Gastroesophageal sphincter (tissue), 4 donors: ENCODE data around the gene OR51S1. TPM values are rescaled to one million over a fixed set of nuclear protein-coding genes. Genes with fewer than 3 reads are reported as not detected.

Experiments
- ATAC-seq: fragments of 150-250 bp; one replicate; pipeline ENCODE4 v1.9.1; 2016; ENCODE audit warnings: mild to moderate bottlenecking, moderate library complexity
- H3K27ac ChIP-seq, 4 donors: fragments of 200-600 bp; sonication (generic) in 3 of 4; 1 replicate in 3 of 4; 2 replicates in 1 of 4; pipeline ENCODE4 v1.5.1; 2016 to 2019
- H3K27me3 ChIP-seq: fragments of 200-600 bp; sonication (generic); one replicate; pipeline ENCODE4 v1.5.1; 2019
- H3K36me3 ChIP-seq, 2 donors: fragments of 200-600 bp; sonication (generic); one replicate each; pipeline ENCODE4 v1.5.1; 2019; ENCODE audit warnings: control low read depth in 1 of 2
- H3K4me1 ChIP-seq, 3 donors: fragments of 200-600 bp; sonication (generic); 1 replicate in 2 of 3; 2 replicates in 1 of 3; pipeline ENCODE4 v1.5.1; 2016 to 2019; ENCODE audit warnings: control low read depth in 2 of 3
- H3K4me3 ChIP-seq, 2 donors: fragments of 200-600 bp; sonication (generic); one replicate each; pipeline ENCODE4 v1.5.1; 2019; ENCODE audit warnings: mild to moderate bottlenecking in 1 of 2, moderate library complexity in 1 of 2
- H3K9me3 ChIP-seq, 3 donors: fragments of 200-600 bp; sonication (generic); one replicate each; pipeline ENCODE4 v1.5.1; 2017 to 2019; ENCODE audit warnings: control low read depth in 2 of 3
- CTCF ChIP-seq, 4 experiments: fragments of 200-600 bp in 2 of 4; fragments of 450-650 bp in 2 of 4; sonication (generic) in 1 of 4; IDR thresholded peaks; one replicate each; pipeline ENCODE4 v1.5.1; 2017 to 2019; ENCODE audit warnings: antibody characterized with exemption in 4 of 4, mild to moderate bottlenecking in 2 of 4, moderate library complexity in 2 of 4
- EP300 ChIP-seq: sonication (generic); formaldehyde crosslinking; IDR thresholded peaks from one replicate; pipeline ENCODE4 v1.6.1; 2017; ENCODE audit warnings: antibody characterized with exemption, mild to moderate bottlenecking
- POLR2A ChIP-seq, 2 donors: fragments of 450-650 bp; IDR thresholded peaks; one replicate each; pipeline ENCODE4 v1.6.1; 2017; ENCODE audit warnings: antibody characterized with exemption in 2 of 2, mild to moderate bottlenecking in 2 of 2, moderate library complexity in 1 of 2
- POLR2AphosphoS5 ChIP-seq: sonication (generic); formaldehyde crosslinking; IDR thresholded peaks from one replicate; pipeline ENCODE4 v1.6.1; 2017; ENCODE audit warnings: antibody characterized with exemption
- WGBS, 2 donors: methylation state at CpG; one replicate each; pipeline ENCODE4 v1.1.5; 2018; ENCODE audit warnings: low coverage in 1 of 2; 5-methylcytosine and 5-hydroxymethylcytosine counted together
- total RNA-seq, 4 donors: library from RNA; depleted of rRNA; stranded (reverse); fragments of >200 nt; gene quantifications; one replicate each; pipeline ENCODE4 v1.1.0, GENCODE V29; 2016

Gene OR51S1
- total RNA-seq, 4 donors from 2014 or later, result not detected

- 50 to 63% methylated on average over 2 to 3 of the region's 3 CpGs for whole genome bisulfite sequencing, 2 donors
- no peak for ATAC-seq
- Histone ChIP-seq H3K4me1 (no peaks in the 10 kb centered on the region), H3K27ac (no peak overlapping the region), H3K4me3 (no peak overlapping the region), H3K9me3 (no peaks in the 10 kb centered on the region), H3K27me3 (no peaks in the 10 kb centered on the region), H3K36me3 (no peaks in the 10 kb centered on the region)
- no peak for TF ChIP-seq POLR2AphosphoS5
- no peak for TF ChIP-seq CTCF (IDR thresholded peaks at IDR 0.05)
- TF ChIP-seq EP300, result no peak
- TF ChIP-seq POLR2A (IDR thresholded peaks at IDR 0.05), result no peak
These were observed 35.4 kb upstream of the OR51S1 start for GRCh38 chr11:4884361-4884760.

GRCh38 chr11:4882543-4882942 lies 33.5 kb upstream of the OR51S1 start:
- TF ChIP-seq CTCF (IDR thresholded peaks at IDR 0.05), result no peak
- TF ChIP-seq POLR2AphosphoS5, result no peak
- no peak for TF ChIP-seq POLR2A (IDR thresholded peaks at IDR 0.05)
- TF ChIP-seq EP300, result no peak
- Histone ChIP-seq H3K4me1 (no peaks in the 10 kb centered on the region), H3K27ac (no peak overlapping the region), H3K9me3 (no peaks in the 10 kb centered on the region), H3K27me3 (no peaks in the 10 kb centered on the region), H3K36me3 (no peaks in the 10 kb centered on the region), H3K4me3 (no peak overlapping the region)
- WGBS, 2 donors, result 75 to 79% methylated on average over 4 of the region's 5 CpGs
- no peak for ATAC-seq

GRCh38 chr11:4881860-4882500 lies 33.0 kb upstream of the OR51S1 start, which contains the start of gene OR51T1:
OR51T1 (plus strand) TSS chr11:4881900; CDS start chr11:4881900, 0 bp downstream.
- H3K36me3 ChIP-seq, result no peaks in the 10 kb centered on the region
- 57 to 66% methylated on average over 8 of the region's 8 CpGs for WGBS, 2 donors
- TF ChIP-seq CTCF (IDR thresholded peaks at IDR 0.05) (no peak), POLR2A (IDR thresholded peaks at IDR 0.05) (no peak), POLR2AphosphoS5 (no peak), EP300 (no peak)
- no peaks in the 10 kb centered on the region for H3K4me1 ChIP-seq
- H3K27me3 ChIP-seq, result no peaks in the 10 kb centered on the region
- H3K9me3 ChIP-seq, result no peaks in the 10 kb centered on the region
- H3K27ac ChIP-seq, result no peak within 1 kb of the TSS
- ATAC-seq, result no peak
- no peak within 1 kb of the TSS for H3K4me3 ChIP-seq

- H3K9me3 ChIP-seq, result no peaks in the 10 kb centered on the region
- no peaks in the 10 kb centered on the region for H3K27me3 ChIP-seq
- no peaks in the 10 kb centered on the region for H3K36me3 ChIP-seq
- H3K4me3 ChIP-seq, result no peak overlapping the region
- no peak for ATAC-seq
- TF ChIP-seq POLR2AphosphoS5, result no peak
- TF ChIP-seq EP300, result no peak
- TF ChIP-seq CTCF (IDR thresholded peaks at IDR 0.05), result no peak
- no peak overlapping the region for H3K27ac ChIP-seq
- WGBS, 2 donors, result 71 to 79% methylated on average over 4 of the region's 4 CpGs
- H3K4me1 ChIP-seq, result no peaks in the 10 kb centered on the region
These were observed 32.2 kb upstream of the OR51S1 start for GRCh38 chr11:4881188-4881587.

GRCh38 chr11:4865855-4866254 lies 16.8 kb upstream of the OR51S1 start:
- no peak overlapping the region for H3K27ac ChIP-seq

More at GRCh38 chr11:4865855-4866254, 16.8 kb upstream of the OR51S1 start:
- no peaks in the 10 kb centered on the region for H3K27me3 ChIP-seq
- H3K36me3 ChIP-seq, result no peaks in the 10 kb centered on the region
- no peaks in the 10 kb centered on the region for H3K4me1 ChIP-seq
- peaks cover 0 to 13% (median 1%) of the 10 kb centered on the region in 3 donors for H3K9me3 ChIP-seq
- ATAC-seq, result no peak
- no peak overlapping the region for H3K4me3 ChIP-seq
- TF ChIP-seq POLR2AphosphoS5 (no peak), POLR2A (IDR thresholded peaks at IDR 0.05) (no peak), EP300 (no peak), CTCF (IDR thresholded peaks at IDR 0.05) (no peak)
- WGBS, 2 donors, result 22% methylated on average over 1 of the region's 1 CpG
